Spleen (tissue), 7 donors: Measurements from ENCODE around the gene CD2.

Experiments used
- POLR2A ChIP-seq, 3 donors: fragments of 450-650 bp; IDR thresholded peaks; one replicate each; pipeline ENCODE4 v1.5.1; 2017; ENCODE audit warnings: antibody characterized with exemption in 3 of 3, mild to moderate bottlenecking in 1 of 3
- POLR2AphosphoS5 ChIP-seq, 3 donors: sonication (generic); formaldehyde crosslinking; IDR thresholded peaks; one replicate each; pipeline ENCODE4 v1.5.1; 2017; ENCODE audit warnings: antibody characterized with exemption in 3 of 3
- TF ChIP-seq, protein P1 (sequence below), 11 experiments: fragments of 200-600 bp in 7 of 11; fragments of 450-650 bp in 4 of 11; sonication (generic) in 4 of 11; IDR thresholded peaks in 8 of 11; conservative IDR thresholded peaks in 3 of 11; 1 replicate in 7 of 11; 2 replicates in 4 of 11; pipeline versions ENCODE4 v1.4.0 to v1.8.0; 2016 to 2021; ENCODE audit warnings: antibody characterized with exemption in 11 of 11, inconsistent platforms in 4 of 11, mild to moderate bottlenecking in 1 of 11
- donor health status: DM: no; HTN: no; CAD: no; lungs with moderate emphysema.
- donor health status: DM: no; HTN: no; CAD: no.
- donor health status: DM: no; HTN: no; CAD: no.

DNA sequence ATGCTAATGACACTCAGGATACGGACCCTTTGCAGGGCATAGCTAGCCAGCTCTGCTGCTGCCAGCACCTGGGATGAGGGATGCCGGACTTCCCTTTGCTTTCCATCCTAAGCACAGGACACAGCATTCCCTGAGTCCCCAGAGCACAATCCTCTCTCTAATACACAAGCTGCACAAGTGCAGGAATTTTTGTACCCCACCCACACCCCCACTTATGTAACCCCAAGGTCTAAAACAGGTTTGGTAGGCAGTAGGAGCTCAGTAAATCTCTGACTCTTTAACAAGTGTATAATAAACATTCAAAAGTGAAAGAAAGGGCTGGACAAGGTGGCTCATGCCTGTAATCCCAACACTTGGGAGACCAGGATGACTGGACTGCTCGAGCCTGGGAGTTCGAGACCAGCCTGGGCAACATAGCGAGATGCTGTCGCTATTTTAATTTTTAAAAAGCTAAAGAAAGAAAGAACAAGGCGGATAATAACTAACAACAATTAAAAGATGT, 44.5 kb upstream of the CD2 start:
- TF ChIP-seq, protein P1, sequence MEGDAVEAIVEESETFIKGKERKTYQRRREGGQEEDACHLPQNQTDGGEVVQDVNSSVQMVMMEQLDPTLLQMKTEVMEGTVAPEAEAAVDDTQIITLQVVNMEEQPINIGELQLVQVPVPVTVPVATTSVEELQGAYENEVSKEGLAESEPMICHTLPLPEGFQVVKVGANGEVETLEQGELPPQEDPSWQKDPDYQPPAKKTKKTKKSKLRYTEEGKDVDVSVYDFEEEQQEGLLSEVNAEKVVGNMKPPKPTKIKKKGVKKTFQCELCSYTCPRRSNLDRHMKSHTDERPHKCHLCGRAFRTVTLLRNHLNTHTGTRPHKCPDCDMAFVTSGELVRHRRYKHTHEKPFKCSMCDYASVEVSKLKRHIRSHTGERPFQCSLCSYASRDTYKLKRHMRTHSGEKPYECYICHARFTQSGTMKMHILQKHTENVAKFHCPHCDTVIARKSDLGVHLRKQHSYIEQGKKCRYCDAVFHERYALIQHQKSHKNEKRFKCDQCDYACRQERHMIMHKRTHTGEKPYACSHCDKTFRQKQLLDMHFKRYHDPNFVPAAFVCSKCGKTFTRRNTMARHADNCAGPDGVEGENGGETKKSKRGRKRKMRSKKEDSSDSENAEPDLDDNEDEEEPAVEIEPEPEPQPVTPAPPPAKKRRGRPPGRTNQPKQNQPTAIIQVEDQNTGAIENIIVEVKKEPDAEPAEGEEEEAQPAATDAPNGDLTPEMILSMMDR (IDR thresholded peaks at IDR 0.05 in 8 of 11, conservative IDR thresholded peaks at IDR 0.05 in 3 of 11): no peak
- no peak for TF ChIP-seq POLR2AphosphoS5 (IDR thresholded peaks at IDR 0.05)
- no peak for TF ChIP-seq POLR2A (IDR thresholded peaks at IDR 0.05)
